Measurements from ENCODE around the gene TMEM221. TPM values are rescaled to one million over a fixed set of nuclear protein-coding genes. Genes with fewer than 3 reads are reported as not detected.

The TMEM221 gene
- total and polyA plus RNA-seq, 7 donors: 0.23 to 1.8 (median 1.0) TPM; not detected in 3

DNA sequence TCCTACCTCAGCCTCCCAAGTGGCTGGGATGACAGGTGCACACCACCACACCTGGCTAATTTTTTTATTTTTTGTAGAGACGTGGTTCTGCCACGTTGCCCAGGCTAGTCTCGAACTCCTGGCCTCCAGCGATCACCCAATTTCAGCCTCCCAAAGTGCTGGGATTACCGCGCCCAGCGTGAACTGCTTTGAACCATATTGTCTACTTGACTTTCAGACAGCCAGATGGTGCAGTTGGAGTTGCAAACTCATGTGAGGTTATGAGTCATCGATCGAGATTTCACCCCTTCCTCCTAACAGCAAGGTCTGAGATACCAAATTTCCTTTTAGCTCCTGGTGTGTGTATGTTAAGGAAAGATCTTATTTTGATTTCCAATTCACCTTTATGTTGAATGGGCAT lies 24.6 kb upstream of the TMEM221 start:
- 79 to 84% methylated on average over 9 of the region's 9 CpGs for WGBS, 2 donors
- Histone ChIP-seq H3K4me3 (no peak overlapping the region), H3K4me1 (peaks cover 0 to 41% (median 36%) of the 10 kb centered on the region in 4 donors), H3K27me3 (no peaks in the 10 kb centered on the region), H3K27ac (no peak overlapping the region), H3K36me3 (peaks cover 0 to 3% (median 0%) of the 10 kb centered on the region in 4 donors), H3K9me3 (no peaks in the 10 kb centered on the region)
- intact Hi-C loops (cut with DNase I): no loop called here
- TF ChIP-seq POLR2A (IDR thresholded peaks at IDR 0.05) (no peak), EP300 (IDR thresholded peaks at IDR 0.05) (no peak), POLR2AphosphoS5 (IDR thresholded peaks at IDR 0.05) (no peak), CTCF (IDR thresholded peaks at IDR 0.05) (no peak)
- no peak for DNase-seq

GRCh38 chr19:17471410-17472125 lies 23.1 kb upstream of the TMEM221 start:
- 65 to 72% methylated on average over 12 of the region's 12 CpGs for WGBS, 2 donors
- H3K9me3 ChIP-seq: no peaks in the 10 kb centered on the region
- peaks cover 0 to 44% (median 40%) of the 10 kb centered on the region in 4 donors for H3K4me1 ChIP-seq
- intact Hi-C loops (cut with DNase I): no loop called here
- H3K27ac ChIP-seq: peak overlapping the region; percentile 89 to 91 (median 90)
- H3K27me3 ChIP-seq: no peaks in the 10 kb centered on the region
- H3K4me3 ChIP-seq: peak overlapping the region; percentile 72 to 90 (median 88)
- H3K36me3 ChIP-seq: peaks cover 0 to 3% (median 0%) of the 10 kb centered on the region in 4 donors
- DNase-seq: no peak
- TF ChIP-seq CTCF (IDR thresholded peaks at IDR 0.05): no peak
- TF ChIP-seq POLR2A (IDR thresholded peaks at IDR 0.05): no peak

GRCh38 chr19:17470068-17470841 lies 21.8 kb upstream of the TMEM221 start, which contains the start of gene SLC27A1:
Gene SLC27A1, plus strand, starts transcription at chr19:17470524. Its CDS starts 17 bp downstream, at chr19:17470541.
- Histone ChIP-seq H3K4me3 (peak within 1 kb of the TSS; percentile 72 to 90 (median 88)), H3K4me1 (peaks cover 0 to 42% (median 33%) of the 10 kb centered on the region in 4 donors), H3K36me3 (peaks cover 0 to 3% (median 0%) of the 10 kb centered on the region in 4 donors), H3K27ac (peak within 1 kb of the TSS; percentile 89 to 91 (median 90)), H3K9me3 (no peaks in the 10 kb centered on the region), H3K27me3 (no peaks in the 10 kb centered on the region)
- peak; percentile 100 for DNase-seq
- TF ChIP-seq EP300 (IDR thresholded peaks at IDR 0.05): no peak
- peak in 3 of 4 donors; percentile 39 to 48 (median 46) for TF ChIP-seq POLR2AphosphoS5 (IDR thresholded peaks at IDR 0.05)
- TF ChIP-seq CTCF (IDR thresholded peaks at IDR 0.05): no peak
- TF ChIP-seq POLR2A (IDR thresholded peaks at IDR 0.05): no peak
- intact Hi-C loops (cut with DNase I): loop anchor here (1.0 kb wide), 1 partner anchor 85 kb away; the partner anchor contains the start of gene COLGALT1
- 1% methylated on average over 67 of the region's 67 CpGs for WGBS, 2 donors

- TF ChIP-seq POLR2AphosphoS5 (IDR thresholded peaks at IDR 0.05): peak in 2 of 4 donors; percentile 25 to 28
- TF ChIP-seq POLR2A (IDR thresholded peaks at IDR 0.05): no peak
- no peak for TF ChIP-seq CTCF (IDR thresholded peaks at IDR 0.05)
- TF ChIP-seq EP300 (IDR thresholded peaks at IDR 0.05): no peak
- intact Hi-C loops (cut with DNase I): loop anchor here (1.0 to 10.0 kb wide), 4 partner anchors 43 to 245 kb away; partner anchors contain the start of genes COLGALT1, GTPBP3, OCEL1 and PGLS
- 1% methylated on average over 31 of the region's 31 CpGs for WGBS, 2 donors
These were observed 21.1 kb upstream of the TMEM221 start for GRCh38 chr19:17469481-17470067.

More at GRCh38 chr19:17469481-17470067, 21.1 kb upstream of the TMEM221 start:
- DNase-seq: peak; percentile 99
- H3K27me3 ChIP-seq: no peaks in the 10 kb centered on the region
- H3K4me3 ChIP-seq: peak overlapping the region; percentile 72 to 90 (median 88)
- no peaks in the 10 kb centered on the region for H3K9me3 ChIP-seq
- peaks cover 0 to 38% (median 30%) of the 10 kb centered on the region in 4 donors for H3K4me1 ChIP-seq
- peaks cover 0 to 3% (median 0%) of the 10 kb centered on the region in 4 donors for H3K36me3 ChIP-seq
- H3K27ac ChIP-seq: peak overlapping the region; percentile 89 to 91 (median 90)

Measured in sigmoid colon (tissue), 7 donors.